SU-DHL-6 (cell line): ENCODE data around the gene TMED9.

Experiments
- H2AFZ ChIP-seq: fragments of 200-600 bp; sonication (generic); 2 replicates; pipeline ENCODE4 v1.6.1; 2014; ENCODE audit warnings: low read depth, mild to moderate bottlenecking, moderate library complexity, mixed read lengths, antibody characterized with exemption, low read length; ENCODE audit not compliant: severe bottlenecking
- H3F3A ChIP-seq: fragments of 200-600 bp; shearing (Covaris generic); 2 replicates; pipeline ENCODE4 v1.6.0; 2016; ENCODE audit warnings: antibody characterized with exemption, mild to moderate bottlenecking; ENCODE audit not compliant: insufficient read depth
- H3K27ac ChIP-seq: fragments of 200-600 bp; sonication (generic); 2 replicates; pipeline ENCODE4 v1.5.1; 2016; ENCODE audit warnings: low read depth, mild to moderate bottlenecking, low read length, moderate library complexity, mixed read lengths
- H3K27me3 ChIP-seq: fragments of 200-600 bp; sonication (generic), shearing (Covaris generic); 2 replicates; pipeline ENCODE4 v1.6.0; 2014; ENCODE audit warnings: mild to moderate bottlenecking, low read length
- H3K36me3 ChIP-seq: fragments of 200-600 bp; sonication (generic); 2 replicates; pipeline ENCODE4 v1.6.1; 2014; ENCODE audit warnings: mild to moderate bottlenecking, low read length, mixed read lengths
- H3K4me2 ChIP-seq: fragments of 300-600, 200-600 bp; shearing (Covaris generic), sonication (generic); 2 replicates; pipeline ENCODE4 v1.6.0; 2014; ENCODE audit warnings: low read length, low read depth, mild to moderate bottlenecking; ENCODE audit not compliant: poor library complexity, severe bottlenecking
- H3K4me3 ChIP-seq: fragments of 200-600 bp; sonication (generic); 2 replicates; pipeline ENCODE4 v1.5.1; 2014; ENCODE audit warnings: antibody characterized with exemption, low read length, mild to moderate bottlenecking, mixed read lengths; ENCODE audit not compliant: insufficient read depth, poor library complexity, severe bottlenecking
- H3K79me2 ChIP-seq: fragments of 200-600 bp; sonication (generic); 2 replicates; pipeline ENCODE4 v1.6.1; 2014; ENCODE audit warnings: mild to moderate bottlenecking, low read length, moderate library complexity; ENCODE audit not compliant: insufficient read depth
- H3K9ac ChIP-seq: fragments of 200-600 bp; sonication (generic); 2 replicates; pipeline ENCODE4 v1.7.0; 2014; ENCODE audit warnings: mild to moderate bottlenecking, low read length
- H3K9me2 ChIP-seq: fragments of 200-600 bp; sonication (generic); replicated peaks from 2 replicates; pipeline ENCODE4 v1.6.1; 2014; ENCODE audit warnings: low read length; ENCODE audit not compliant: insufficient read depth
- H3K9me3 ChIP-seq: fragments of 200-600 bp; sonication (generic); 2 replicates; pipeline ENCODE4 v1.6.1; 2014; ENCODE audit warnings: low read length, mixed read lengths; ENCODE audit not compliant: insufficient read depth
- H4K20me1 ChIP-seq: fragments of 200-600 bp; sonication (generic); 2 replicates; pipeline ENCODE4 v1.6.1; 2014; ENCODE audit warnings: low read depth, mild to moderate bottlenecking, antibody characterized with exemption, low read length, moderate library complexity, mixed read lengths
- CTCF ChIP-seq: fragments of 200-600 bp; sonication (generic); IDR thresholded peaks from one replicate; pipeline ENCODE4 v1.5.1; 2017; ENCODE audit warnings: antibody characterized with exemption, mild to moderate bottlenecking, low read length, moderate library complexity; ENCODE audit not compliant: insufficient read depth, poor library complexity, severe bottlenecking
- EZH2phosphoT487 ChIP-seq: fragments of 200-600 bp; sonication (generic), shearing (Covaris generic); conservative IDR thresholded peaks from 2 replicates; pipeline ENCODE4 v1.6.1; 2018; ENCODE audit warnings: mild to moderate bottlenecking, antibody characterized with exemption, low read length, moderate library complexity, mixed read lengths

TMED9 gene

GRCh38 chr5:177610131-177610769 lies 18.2 kb downstream of the TMED9 start:
- no peaks in the 10 kb centered on the region for H3K9me2 ChIP-seq
- no peaks in the 10 kb centered on the region for H3K9me3 ChIP-seq
- no peaks in the 10 kb centered on the region for H3K36me3 ChIP-seq
- TF ChIP-seq CTCF (no peak), EZH2phosphoT487 (no peak)
- no peaks in the 10 kb centered on the region for H3K27me3 ChIP-seq
- H2AFZ ChIP-seq = no peak overlapping the region
- H3K4me2 ChIP-seq = no peak overlapping the region
- H3K27ac ChIP-seq = no peak overlapping the region
- H3K9ac ChIP-seq = no peak overlapping the region
- no peak overlapping the region for H3K4me3 ChIP-seq
- no peaks in the 10 kb centered on the region for H4K20me1 ChIP-seq
- H3K79me2 ChIP-seq = no peaks in the 10 kb centered on the region
- H3F3A ChIP-seq = no peaks in the 10 kb centered on the region

- no peaks in the 10 kb centered on the region for H3K27me3 ChIP-seq
- no peaks in the 10 kb centered on the region for H3K79me2 ChIP-seq
- H3K9me3 ChIP-seq = no peaks in the 10 kb centered on the region
- no peak overlapping the region for H3K9ac ChIP-seq
- no peaks in the 10 kb centered on the region for H4K20me1 ChIP-seq
- no peaks in the 10 kb centered on the region for H3F3A ChIP-seq
- H3K9me2 ChIP-seq = no peaks in the 10 kb centered on the region
- H3K27ac ChIP-seq = no peak overlapping the region
- H3K4me2 ChIP-seq = no peak overlapping the region
- no peak for TF ChIP-seq CTCF
- no peak for TF ChIP-seq EZH2phosphoT487
- H3K4me3 ChIP-seq = no peak overlapping the region
- H3K36me3 ChIP-seq = no peaks in the 10 kb centered on the region
- H2AFZ ChIP-seq = no peak overlapping the region
These were observed 18.9 kb downstream of the TMED9 start for GRCh38 chr5:177610770-177611445.

GRCh38 chr5:177611446-177612214 lies 19.6 kb downstream of the TMED9 start:
- no peaks in the 10 kb centered on the region for H3K79me2 ChIP-seq
- H3F3A ChIP-seq = no peaks in the 10 kb centered on the region
- no peaks in the 10 kb centered on the region for H3K36me3 ChIP-seq
- no peak overlapping the region for H3K4me2 ChIP-seq
- H3K9me3 ChIP-seq = no peaks in the 10 kb centered on the region
- H3K4me3 ChIP-seq = no peak overlapping the region
- no peaks in the 10 kb centered on the region for H3K9me2 ChIP-seq
- H4K20me1 ChIP-seq = no peaks in the 10 kb centered on the region
- no peaks in the 10 kb centered on the region for H3K27me3 ChIP-seq
- no peak overlapping the region for H3K27ac ChIP-seq
- H2AFZ ChIP-seq = no peak overlapping the region
- no peak overlapping the region for H3K9ac ChIP-seq
- TF ChIP-seq EZH2phosphoT487 = no peak
- no peak for TF ChIP-seq CTCF
